Trophoblast cell (in vitro differentiated cells and primary cell): Measurements from ENCODE around the gene MPP4.

Source experiments
- DNase-seq, 2 donors: peaks; one replicate each; pipeline ENCODE4 v3.0.0-alpha.2; 2016
- H2AFZ ChIP-seq: 2 replicates; pipeline ENCODE4 v1.6.1; 2013; ENCODE audit warnings: low read length, moderate library complexity, mild to moderate bottlenecking; ENCODE audit not compliant: insufficient read depth, poor library complexity
- H2AK5ac ChIP-seq: 2 replicates; pipeline ENCODE4 v1.6.1; 2013; ENCODE audit warnings: mild to moderate bottlenecking, low read length
- H2BK120ac ChIP-seq: 2 replicates; pipeline ENCODE4 v1.6.1; 2013; ENCODE audit warnings: low read length, mild to moderate bottlenecking, moderate library complexity; ENCODE audit not compliant: insufficient read depth, poor library complexity
- H2BK12ac ChIP-seq: 2 replicates; pipeline ENCODE4 v1.6.1; 2013; ENCODE audit warnings: mild to moderate bottlenecking, low read length, moderate library complexity
- H2BK5ac ChIP-seq: 2 replicates; pipeline ENCODE4 v1.6.1; 2013; ENCODE audit warnings: low read length, low read depth, moderate library complexity, mild to moderate bottlenecking; ENCODE audit not compliant: poor library complexity
- H3K14ac ChIP-seq: 2 replicates; pipeline ENCODE4 v1.6.1; 2013; ENCODE audit warnings: mild to moderate bottlenecking, low read length
- H3K18ac ChIP-seq: 2 replicates; pipeline ENCODE4 v1.6.1; 2013; ENCODE audit warnings: mild to moderate bottlenecking, low read length
- H3K23ac ChIP-seq: 2 replicates; pipeline ENCODE4 v1.6.1; 2013; ENCODE audit warnings: low read length
- H3K27ac ChIP-seq: 2 replicates; pipeline ENCODE4 v1.5.1; 2013; ENCODE audit warnings: low read depth, mild to moderate bottlenecking, inconsistent platforms, low read length, moderate library complexity
- H3K27me3 ChIP-seq: 2 replicates; pipeline ENCODE4 v1.6.1; 2013; ENCODE audit warnings: inconsistent platforms, mild to moderate bottlenecking, low read length, moderate library complexity; ENCODE audit not compliant: insufficient read depth
- H3K36me3 ChIP-seq, 2 experiments: 1 replicate in 1 of 2; 2 replicates in 1 of 2; pipeline ENCODE4 v1.6.1; 2013; ENCODE audit warnings: low read length in 2 of 2, mild to moderate bottlenecking in 2 of 2, moderate library complexity in 1 of 2; ENCODE audit not compliant: insufficient read depth in 2 of 2, control insufficient read depth in 1 of 2
- H3K4ac ChIP-seq: 2 replicates; pipeline ENCODE4 v1.6.1; 2013; ENCODE audit warnings: low read depth, mild to moderate bottlenecking, low read length, moderate library complexity
- H3K4me1 ChIP-seq, 2 experiments: 1 replicate in 1 of 2; 2 replicates in 1 of 2; pipeline ENCODE4 v1.6.1; 2013; ENCODE audit warnings: low read length in 2 of 2, mild to moderate bottlenecking in 2 of 2, moderate library complexity in 1 of 2; ENCODE audit not compliant: insufficient read depth in 2 of 2, control insufficient read depth in 1 of 2
- H3K4me2 ChIP-seq: 2 replicates; pipeline ENCODE4 v1.6.1; 2013; ENCODE audit warnings: inconsistent platforms, mild to moderate bottlenecking, low read length, moderate library complexity
- H3K4me3 ChIP-seq: 2 replicates; pipeline ENCODE4 v1.5.1; 2013; ENCODE audit warnings: mild to moderate bottlenecking, low read depth, low read length, inconsistent platforms
- H3K79me1 ChIP-seq: one replicate; pipeline ENCODE4 v1.6.1; 2013; ENCODE audit warnings: low read length
- H3K79me2 ChIP-seq: 2 replicates; pipeline ENCODE4 v1.6.1; 2013; ENCODE audit warnings: low read length, mild to moderate bottlenecking; ENCODE audit not compliant: control insufficient read depth, insufficient read depth, poor library complexity
- H3K9ac ChIP-seq: 2 replicates; pipeline ENCODE4 v1.6.1; 2013; ENCODE audit warnings: mild to moderate bottlenecking, low read length
- H3K9me3 ChIP-seq: 2 replicates; pipeline ENCODE4 v1.6.1; 2013; ENCODE audit warnings: low read depth, mild to moderate bottlenecking, control low read depth, inconsistent platforms, low read length; ENCODE audit not compliant: insufficient read depth
- H4K12ac ChIP-seq: 2 replicates; pipeline ENCODE4 v1.6.1; 2013; ENCODE audit warnings: low read depth, mild to moderate bottlenecking, low read length, moderate library complexity
- H4K8ac ChIP-seq: 2 replicates; pipeline ENCODE4 v1.6.1; 2013; ENCODE audit warnings: low read depth, mild to moderate bottlenecking, low read length, moderate library complexity
- H4K91ac ChIP-seq: one replicate; pipeline ENCODE4 v1.6.1; 2013; ENCODE audit warnings: low read depth, mild to moderate bottlenecking, low read length, moderate library complexity
- WGBS: extraction: QIAGEN DNeasy Blood & Tissue Kit; methylation state at CpG from one replicate; pipeline ENCODE4 v1.1.7; 2013; ENCODE audit warnings: missing lambda C conversion rate; ENCODE audit not compliant: insufficient read length, insufficient coverage; ENCODE audit errors: extremely low coverage; 5-methylcytosine and 5-hydroxymethylcytosine counted together

MPP4 gene

DNA sequence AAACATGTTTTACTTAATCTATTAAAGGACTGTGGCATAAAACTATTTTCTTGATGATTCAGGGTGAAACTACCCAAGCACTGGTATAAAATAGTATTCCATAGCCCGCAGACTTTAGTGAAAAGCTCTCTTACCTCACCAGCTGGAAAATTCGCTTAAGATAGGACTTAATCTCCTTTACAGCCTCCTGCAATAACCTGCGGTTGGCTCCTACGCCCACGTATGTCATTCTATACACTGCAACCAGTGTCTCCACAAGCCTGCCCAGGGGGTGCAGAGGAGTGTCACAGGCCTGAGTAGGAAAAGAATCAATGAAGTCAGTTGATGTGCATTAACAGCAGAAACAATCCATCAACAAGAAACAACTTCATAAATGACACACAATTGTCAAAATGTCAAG lies 11.3 kb upstream of the MPP4 start:
- H2BK12ac ChIP-seq: no peak overlapping the region
- H3K27ac ChIP-seq: no peak overlapping the region
- H2BK5ac ChIP-seq: no peak overlapping the region
- no peak overlapping the region for H3K18ac ChIP-seq
- H2BK120ac ChIP-seq: no peak overlapping the region
- no peaks in the 10 kb centered on the region for H3K27me3 ChIP-seq
- WGBS: no CpG with 5 or more reads among the region's 5 CpGs
- no peak overlapping the region for H2AFZ ChIP-seq
- no peak for DNase-seq
- H3K9me3 ChIP-seq: no peaks in the 10 kb centered on the region
- H3K4ac ChIP-seq: no peak overlapping the region
- no peaks in the 10 kb centered on the region for H3K4me1 ChIP-seq
- no peak overlapping the region for H3K14ac ChIP-seq
- H3K9ac ChIP-seq: no peak overlapping the region
- no peaks in the 10 kb centered on the region for H3K79me1 ChIP-seq
- no peak overlapping the region for H4K91ac ChIP-seq
- no peaks in the 10 kb centered on the region for H3K79me2 ChIP-seq
- H3K36me3 ChIP-seq: peaks cover 18 to 22% of the 10 kb centered on the region in 2 experiments
- H4K8ac ChIP-seq: no peak overlapping the region
- no peak overlapping the region for H3K23ac ChIP-seq
- no peak overlapping the region for H3K4me3 ChIP-seq
- H2AK5ac ChIP-seq: no peak overlapping the region
- H4K12ac ChIP-seq: no peak overlapping the region
- no peak overlapping the region for H3K4me2 ChIP-seq

DNA sequence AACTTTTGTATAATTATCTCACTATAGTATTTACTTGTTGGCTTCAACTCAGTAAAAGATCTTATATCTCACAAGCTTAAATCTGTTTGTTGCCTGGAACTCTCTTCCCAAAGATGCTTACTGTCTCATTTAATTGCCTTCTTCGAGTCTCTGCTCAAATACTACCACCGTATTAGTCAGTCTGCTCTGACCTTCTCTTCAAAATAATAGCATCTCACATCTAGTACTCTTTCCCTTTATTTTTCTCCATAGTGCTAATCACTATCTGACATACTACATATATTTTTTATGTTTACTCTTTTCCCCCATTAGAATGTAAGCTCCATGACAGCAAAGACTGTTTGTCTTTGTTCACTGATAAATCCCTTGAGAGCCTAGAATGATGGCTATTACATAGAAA lies 10.6 kb upstream of the MPP4 start:
- no peak for DNase-seq
- H2BK12ac ChIP-seq: no peak overlapping the region
- no peak overlapping the region for H3K4me3 ChIP-seq
- no peak overlapping the region for H2BK5ac ChIP-seq
- H3K18ac ChIP-seq: no peak overlapping the region
- H3K9me3 ChIP-seq: no peaks in the 10 kb centered on the region
- H3K27me3 ChIP-seq: no peaks in the 10 kb centered on the region
- no peak overlapping the region for H4K91ac ChIP-seq
- no peak overlapping the region for H2AK5ac ChIP-seq
- no peak overlapping the region for H3K4me2 ChIP-seq
- no CpG with 5 or more reads among the region's 2 CpGs for whole genome bisulfite sequencing
- H4K12ac ChIP-seq: no peak overlapping the region
- H2AFZ ChIP-seq: no peak overlapping the region
- no peaks in the 10 kb centered on the region for H3K79me1 ChIP-seq
- H3K4me1 ChIP-seq: no peaks in the 10 kb centered on the region
- no peak overlapping the region for H3K4ac ChIP-seq
- no peak overlapping the region for H3K27ac ChIP-seq
- no peak overlapping the region for H3K23ac ChIP-seq
- H3K36me3 ChIP-seq: peaks cover 16 to 21% of the 10 kb centered on the region in 2 experiments
- no peak overlapping the region for H3K14ac ChIP-seq
- no peak overlapping the region for H4K8ac ChIP-seq
- no peaks in the 10 kb centered on the region for H3K79me2 ChIP-seq
- H3K9ac ChIP-seq: no peak overlapping the region
- no peak overlapping the region for H2BK120ac ChIP-seq

DNA sequence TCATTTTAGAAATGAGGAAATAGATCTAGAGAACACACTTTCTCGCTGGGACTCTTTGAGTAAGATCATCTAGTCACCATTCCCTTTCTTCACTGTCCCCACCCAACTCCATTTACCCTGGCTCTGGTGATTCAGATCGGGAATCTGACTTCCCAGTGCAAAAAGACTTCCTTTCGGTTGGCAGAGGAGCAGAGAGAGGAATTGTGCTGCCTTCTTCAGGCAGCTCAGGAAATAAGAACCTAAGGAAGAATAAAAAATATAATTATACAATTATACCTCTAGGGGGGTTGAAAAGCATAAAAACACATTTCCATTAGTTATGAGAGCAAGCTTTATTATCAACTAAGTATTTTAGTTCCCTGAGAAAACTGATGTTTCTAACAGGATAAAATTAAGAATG lies 9.3 kb upstream of the MPP4 start:
- Histone ChIP-seq H3K4ac (no peak overlapping the region), H4K12ac (no peak overlapping the region)

DNA sequence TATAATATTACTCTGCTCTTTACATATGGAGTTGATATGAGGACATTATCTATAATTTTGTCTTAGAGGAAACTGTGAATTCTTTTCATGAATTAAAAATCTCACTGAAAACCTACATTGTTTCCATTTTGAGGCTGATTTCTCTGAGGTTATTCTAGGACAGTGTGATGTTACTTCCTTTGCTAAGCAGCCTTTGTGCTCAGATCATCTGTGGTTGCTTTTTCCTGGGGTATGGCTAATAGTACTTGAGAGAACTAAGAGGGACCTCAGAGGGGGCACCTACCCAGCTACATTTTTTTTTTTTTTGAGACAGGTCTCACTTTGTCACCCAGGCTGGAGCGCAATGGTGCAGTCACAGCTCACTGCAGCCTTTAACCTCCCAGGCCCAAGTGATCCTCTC lies 8.7 kb upstream of the MPP4 start:
- Histone ChIP-seq H3K4me2 (no peak overlapping the region), H2AFZ (no peak overlapping the region), H3K23ac (no peak overlapping the region), H2BK12ac (no peak overlapping the region), H4K12ac (peak overlapping the region; percentile 30), H2AK5ac (no peak overlapping the region), H3K4ac (no peak overlapping the region), H4K8ac (no peak overlapping the region), H3K27ac (no peak overlapping the region), H2BK5ac (no peak overlapping the region), H3K9ac (no peak overlapping the region), H3K14ac (no peak overlapping the region), H2BK120ac (no peak overlapping the region), H3K79me2 (no peaks in the 10 kb centered on the region), H3K9me3 (no peaks in the 10 kb centered on the region), H3K36me3 (peaks cover 12 to 19% of the 10 kb centered on the region in 2 experiments), H3K79me1 (no peaks in the 10 kb centered on the region), H3K18ac (no peak overlapping the region), H3K4me1 (no peaks in the 10 kb centered on the region), H3K27me3 (no peaks in the 10 kb centered on the region), H4K91ac (no peak overlapping the region), H3K4me3 (no peak overlapping the region)
- no CpG with 5 or more reads among the region's 1 CpG for WGBS
- DNase-seq: no peak

More for the DNA sequence above, 9.3 kb upstream of the MPP4 start:
- Histone ChIP-seq H3K27me3 (no peaks in the 10 kb centered on the region), H2AFZ (no peak overlapping the region), H4K91ac (no peak overlapping the region), H3K79me1 (no peaks in the 10 kb centered on the region), H2BK12ac (no peak overlapping the region), H2BK5ac (no peak overlapping the region), H3K9ac (no peak overlapping the region), H2BK120ac (no peak overlapping the region), H3K18ac (no peak overlapping the region), H3K23ac (no peak overlapping the region), H3K4me1 (no peaks in the 10 kb centered on the region), H3K27ac (no peak overlapping the region), H4K8ac (no peak overlapping the region), H3K36me3 (peaks cover 12 to 19% of the 10 kb centered on the region in 2 experiments), H2AK5ac (no peak overlapping the region), H3K4me2 (no peak overlapping the region), H3K4me3 (no peak overlapping the region), H3K9me3 (no peaks in the 10 kb centered on the region), H3K14ac (no peak overlapping the region), H3K79me2 (no peaks in the 10 kb centered on the region)
- no peak for DNase-seq
- no CpG with 5 or more reads among the region's 3 CpGs for WGBS
